CD4-positive, CD25-positive, alpha-beta regulatory T cell (primary cell): ENCODE results near the gene LOXL3. TPM values are rescaled to one million over a fixed set of nuclear protein-coding genes. Genes with fewer than 3 reads are reported as not detected.
A peak's percentile ranks its signal among the peaks of the same experiment; 100 is the strongest.
"Not testable (repeated sequence)": the region's sequence is repeated elsewhere in the genome, so short reads cannot be mapped to it uniquely, and the experiment has no call there.

Experiments used
- ATAC-seq, 2 donors: fragments of 150-1000 bp; cut with Tn5 transposase; one replicate each; pipeline ENCODE4 v1.10.0; 2021; ENCODE audit warnings: low read depth in 2 of 2, moderate number of reproducible peaks in 2 of 2, moderate library complexity in 1 of 2
- DNase-seq, 3 donors: peaks; one replicate each; pipeline versions ENCODE4 v3.0.0 to v3.0.0-alpha.2; 2012 to 2022; ENCODE audit warnings: mixed read lengths in 1 of 3
- H3K27ac ChIP-seq: one replicate; pipeline ENCODE4 v1.7.0; 2013; ENCODE audit warnings: mild to moderate bottlenecking, low read length; ENCODE audit not compliant: insufficient read depth, poor library complexity, severe bottlenecking
- H3K27me3 ChIP-seq: one replicate; pipeline ENCODE4 v1.7.0; 2013; ENCODE audit warnings: low read length; ENCODE audit not compliant: control insufficient read depth, insufficient read depth
- H3K36me3 ChIP-seq: one replicate; pipeline ENCODE4 v1.7.0; 2013; ENCODE audit warnings: mild to moderate bottlenecking, low read length, moderate library complexity; ENCODE audit not compliant: control insufficient read depth, insufficient read depth
- H3K4me1 ChIP-seq: 2 replicates; pipeline ENCODE4 v1.7.0; 2013; ENCODE audit warnings: mild to moderate bottlenecking, low read length; ENCODE audit not compliant: insufficient read depth, control insufficient read depth, poor library complexity, severe bottlenecking
- H3K4me3 ChIP-seq: one replicate; pipeline ENCODE4 v1.7.0; 2013; ENCODE audit warnings: low read depth, mild to moderate bottlenecking, low read length, moderate library complexity
- H3K9me3 ChIP-seq, 2 experiments: 1 replicate in 1 of 2; 2 replicates in 1 of 2; pipeline ENCODE4 v1.7.0; 2013; ENCODE audit warnings: low read length in 2 of 2, mild to moderate bottlenecking in 1 of 2, moderate library complexity in 1 of 2; ENCODE audit not compliant: control insufficient read depth in 2 of 2
- H3K27ac Mint-ChIP-seq, 3 donors: one replicate each; pipeline ENCODE4 v1.8.0; 2020 to 2022; ENCODE audit warnings: mild to moderate bottlenecking in 3 of 3, mixed read lengths in 3 of 3, moderate library complexity in 2 of 3
- H3K27me3 Mint-ChIP-seq: one replicate; pipeline ENCODE4 v1.8.0; 2022; ENCODE audit warnings: mild to moderate bottlenecking, mixed read lengths
- H3K36me3 Mint-ChIP-seq: one replicate; pipeline ENCODE4 v1.8.0; 2020; ENCODE audit warnings: mixed read lengths
- H3K4me1 Mint-ChIP-seq, 4 donors: one replicate each; pipeline ENCODE4 v1.8.0; 2020 to 2022; ENCODE audit warnings: mixed read lengths in 4 of 4, mild to moderate bottlenecking in 1 of 4
- H3K4me3 Mint-ChIP-seq, 4 donors: one replicate each; pipeline ENCODE4 v1.8.0; 2020 to 2022; ENCODE audit warnings: mild to moderate bottlenecking in 4 of 4, mixed read lengths in 4 of 4, moderate library complexity in 3 of 4
- H3K9me3 Mint-ChIP-seq, 7 donors: one replicate each; pipeline ENCODE4 v1.8.0; 2020 to 2022; ENCODE audit warnings: mixed read lengths in 7 of 7, mild to moderate bottlenecking in 3 of 7, moderate library complexity in 2 of 7
- polyA plus RNA-seq, 4 donors: library from polyadenylated mRNA; unstranded; fragments of 300-500 nt; fragmentation: Illumina TruSeq; gene quantifications; one replicate each; pipeline ENCODE4 v1.2.3, GENCODE V29; 2021
- total RNA-seq: library from RNA; stranded (reverse); gene quantifications from one replicate; pipeline ENCODE4 v1.2.3, GENCODE V29; 2022

Gene LOXL3
- total and polyA plus RNA-seq, 5 donors from 2014 or later = 0.09 to 1.1 TPM; not detected in 3

GRCh38 chr2:74493546-74493945 is 60.2 kb downstream of the LOXL3 start:
- Histone ChIP-seq H3K4me3 (no peak overlapping the region), H3K9me3 (no peaks in the 10 kb centered on the region), H3K4me1 (peaks cover 11% of the 10 kb centered on the region), H3K36me3 (peaks cover 42% of the 10 kb centered on the region), H3K27ac (no peak overlapping the region), H3K27me3 (no peaks in the 10 kb centered on the region)
- no peak for DNase-seq
- Mint-ChIP-seq H3K4me3 (no peak overlapping the region), H3K9me3 (peaks cover 0 to 2% (median 0%) of the 10 kb centered on the region in 7 donors), H3K36me3 (peaks cover 42% of the 10 kb centered on the region), H3K4me1 (peaks cover 0 to 16% (median 9%) of the 10 kb centered on the region in 4 donors), H3K27me3 (peaks cover 7% of the 10 kb centered on the region), H3K27ac (peak overlapping the region in 2 of 3 donors; percentile 39 to 64)
- ATAC-seq = no peak

- H3K4me3 ChIP-seq = no peak overlapping the region
- peaks cover 47% of the 10 kb centered on the region for H3K36me3 ChIP-seq
- Mint-ChIP-seq H3K9me3 (peaks cover 0 to 2% (median 0%) of the 10 kb centered on the region in 7 donors), H3K4me1 (peaks cover 0 to 7% (median 3%) of the 10 kb centered on the region in 4 donors), H3K27ac (no peak overlapping the region), H3K36me3 (peaks cover 43% of the 10 kb centered on the region), H3K27me3 (no peaks in the 10 kb centered on the region), H3K4me3 (no peak overlapping the region)
- H3K4me1 ChIP-seq = no peaks in the 10 kb centered on the region
- no peaks in the 10 kb centered on the region for H3K27me3 ChIP-seq
- no peak for DNase-seq
- ATAC-seq = no peak
- no peak overlapping the region for H3K27ac ChIP-seq
- no peaks in the 10 kb centered on the region for H3K9me3 ChIP-seq
Observed at GRCh38 chr2:74491648-74492544, 61.8 kb downstream of the LOXL3 start.

DNA sequence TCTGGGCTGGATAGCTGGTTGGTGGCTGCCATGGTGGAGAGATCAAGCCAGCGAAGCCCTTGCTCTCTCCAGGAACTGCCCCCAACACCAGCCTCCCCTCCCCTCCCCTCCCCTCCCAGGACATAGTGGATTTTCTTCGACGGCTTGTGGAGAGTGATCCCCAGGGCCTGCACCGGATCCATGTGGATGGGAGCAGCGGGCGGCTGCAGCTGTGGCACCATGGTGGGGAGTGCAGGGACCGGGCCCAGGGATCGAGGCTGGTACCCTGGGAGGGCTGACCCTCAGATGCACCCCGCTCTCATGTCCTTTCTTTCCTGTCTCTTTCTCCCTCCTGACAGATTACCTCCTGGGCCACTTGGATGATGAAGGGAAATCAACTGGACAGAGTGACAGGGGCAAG is 63.8 kb downstream of the LOXL3 start:
- H3K36me3 ChIP-seq = peaks cover 59% of the 10 kb centered on the region
- no peaks in the 10 kb centered on the region for H3K4me1 ChIP-seq
- ATAC-seq (no peak), DNase-seq (no peak)
- no peak overlapping the region for H3K27ac ChIP-seq
- no peaks in the 10 kb centered on the region for H3K9me3 ChIP-seq
- Mint-ChIP-seq H3K36me3 (peaks cover 42% of the 10 kb centered on the region), H3K27ac (no peak overlapping the region), H3K9me3 (peaks cover 0 to 2% (median 0%) of the 10 kb centered on the region in 7 donors), H3K27me3 (no peaks in the 10 kb centered on the region), H3K4me3 (no peak overlapping the region), H3K4me1 (peaks cover 0 to 13% (median 7%) of the 10 kb centered on the region in 4 donors)
- no peaks in the 10 kb centered on the region for H3K27me3 ChIP-seq
- no peak overlapping the region for H3K4me3 ChIP-seq

DNA sequence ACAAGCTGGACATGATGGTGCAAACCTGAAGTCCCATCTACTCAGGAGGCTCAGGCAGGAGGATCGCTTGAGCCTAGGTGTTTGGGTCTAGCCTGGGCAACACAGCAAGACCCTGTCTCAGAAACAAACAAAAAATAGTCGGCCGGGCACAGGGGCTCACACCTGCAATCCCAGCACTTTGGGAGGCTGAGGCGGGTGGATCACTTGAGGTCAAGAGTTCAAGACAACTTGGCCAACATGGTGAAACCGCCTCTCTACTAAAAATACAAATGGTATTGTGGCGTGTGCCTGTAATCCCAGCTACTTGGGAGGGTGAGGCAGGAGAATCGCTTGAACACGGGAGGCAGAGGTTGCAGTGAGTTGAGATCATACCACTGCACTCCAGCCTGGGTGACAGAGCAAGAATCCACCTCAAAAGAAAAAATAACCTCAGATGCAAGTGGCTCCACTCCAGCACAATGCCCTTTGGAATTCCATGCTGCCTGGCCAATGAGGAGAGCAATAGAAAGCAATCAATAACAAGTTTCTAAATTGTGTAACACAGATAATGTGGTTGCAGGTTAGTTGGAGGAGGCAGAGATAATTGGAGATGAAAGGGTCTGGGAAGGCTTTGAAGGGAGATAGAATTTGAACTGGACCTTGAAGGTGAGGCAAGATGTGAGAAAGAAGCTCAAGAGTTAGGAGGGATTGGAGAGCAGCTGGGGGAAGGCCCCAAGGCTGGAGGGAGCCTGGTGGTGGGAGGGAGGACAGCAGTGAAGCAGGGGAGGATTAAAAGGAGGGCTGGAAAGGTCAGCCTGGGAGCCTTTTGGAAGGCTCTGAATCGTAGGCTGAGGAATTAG is 64.9 kb downstream of the LOXL3 start:
- peaks cover 36% of the 10 kb centered on the region for H3K36me3 Mint-ChIP-seq
- H3K4me3 Mint-ChIP-seq = no peak overlapping the region
- H3K9me3 Mint-ChIP-seq = peaks cover 0 to 2% (median 0%) of the 10 kb centered on the region in 7 donors

GRCh38 chr2:74486141-74486540 is 67.6 kb downstream of the LOXL3 start:
- Mint-ChIP-seq H3K36me3 (peaks cover 30% of the 10 kb centered on the region), H3K27me3 (no peaks in the 10 kb centered on the region), H3K27ac (no peak overlapping the region)

More for the DNA sequence above, 64.9 kb downstream of the LOXL3 start:
- no peak overlapping the region for H3K27ac Mint-ChIP-seq
- H3K27me3 Mint-ChIP-seq = no peaks in the 10 kb centered on the region
- Histone ChIP-seq H3K27ac (no peak overlapping the region), H3K4me1 (no peaks in the 10 kb centered on the region), H3K4me3 (no peak overlapping the region), H3K27me3 (no peaks in the 10 kb centered on the region), H3K9me3 (no peaks in the 10 kb centered on the region), H3K36me3 (peaks cover 60% of the 10 kb centered on the region)
- peaks cover 0 to 17% (median 7%) of the 10 kb centered on the region in 4 donors for H3K4me1 Mint-ChIP-seq
- no peak for DNase-seq
- no peak for ATAC-seq

DNA sequence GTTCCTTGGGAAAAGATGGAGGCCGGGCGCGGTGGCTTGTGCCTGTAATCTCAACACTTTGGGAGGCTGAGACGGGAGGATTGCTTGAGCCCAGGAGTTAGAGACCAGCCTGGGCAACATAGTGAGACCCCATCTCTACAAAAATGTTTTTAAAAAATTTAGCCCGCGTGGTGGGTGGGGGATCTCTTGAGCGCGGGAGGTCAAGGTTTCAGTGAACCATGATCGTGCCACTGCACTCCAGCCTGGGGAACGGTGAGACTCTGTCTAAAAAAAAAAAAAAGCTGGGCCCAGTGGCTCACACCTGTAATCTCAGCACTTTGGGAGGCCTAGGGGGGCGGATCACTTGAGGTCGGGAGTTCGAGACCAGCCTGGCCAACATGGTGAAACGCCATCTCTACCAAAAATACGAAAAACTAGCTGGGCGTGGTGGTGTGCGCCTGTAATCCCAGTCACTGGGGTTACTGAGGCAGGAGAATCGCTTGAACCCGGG is 70.0 kb downstream of the LOXL3 start:
- Histone ChIP-seq H3K27ac (peak overlapping the region; percentile 91), H3K36me3 (peaks cover 26% of the 10 kb centered on the region), H3K4me1 (peaks cover 22% of the 10 kb centered on the region), H3K4me3 (peak overlapping the region; percentile 94)
- Mint-ChIP-seq H3K4me3 (peak overlapping the region; percentile 98 to 100 (median 100)), H3K36me3 (peaks cover 18% of the 10 kb centered on the region), H3K4me1 (peaks cover 0 to 53% (median 25%) of the 10 kb centered on the region in 4 donors), H3K27ac (peak overlapping the region; percentile 90 to 100 (median 99))
- not testable (repeated sequence) for ATAC-seq, H3K27me3 ChIP-seq, H3K9me3 Mint-ChIP-seq, H3K9me3 ChIP-seq, H3K27me3 Mint-ChIP-seq, DNase-seq

More at GRCh38 chr2:74486141-74486540, 67.6 kb downstream of the LOXL3 start:
- Histone ChIP-seq H3K27ac (no peak overlapping the region), H3K9me3 (no peaks in the 10 kb centered on the region), H3K4me3 (no peak overlapping the region), H3K4me1 (peaks cover 15% of the 10 kb centered on the region), H3K36me3 (peaks cover 36% of the 10 kb centered on the region), H3K27me3 (no peaks in the 10 kb centered on the region)
- peaks cover 0 to 37% (median 19%) of the 10 kb centered on the region in 4 donors for H3K4me1 Mint-ChIP-seq
- peak overlapping the region in 1 of 4 donors; percentile 61 for H3K4me3 Mint-ChIP-seq
- DNase-seq = no peak
- H3K9me3 Mint-ChIP-seq = peaks cover 0 to 2% (median 0%) of the 10 kb centered on the region in 7 donors
- no peak for ATAC-seq
